Stimulated activated CD8-positive, alpha-beta memory T cell treated with anti-CD3 and anti-CD28 coated beads, Interleukin-7, amount 100 ng/mL, for 24 hours (primary cell): ENCODE results near the gene PLEKHG1.

Experiments
- DNase-seq: peaks from one replicate; pipeline ENCODE4 v3.0.0-alpha.2; 2020; ENCODE audit warnings: low read depth

Gene PLEKHG1

GRCh38 chr6:150620244-150620643 is 20.6 kb downstream of the PLEKHG1 start:
- DNase-seq = no peak

GRCh38 chr6:150620763-150621162 is 21.1 kb downstream of the PLEKHG1 start:
- no peak for DNase-seq

DNA sequence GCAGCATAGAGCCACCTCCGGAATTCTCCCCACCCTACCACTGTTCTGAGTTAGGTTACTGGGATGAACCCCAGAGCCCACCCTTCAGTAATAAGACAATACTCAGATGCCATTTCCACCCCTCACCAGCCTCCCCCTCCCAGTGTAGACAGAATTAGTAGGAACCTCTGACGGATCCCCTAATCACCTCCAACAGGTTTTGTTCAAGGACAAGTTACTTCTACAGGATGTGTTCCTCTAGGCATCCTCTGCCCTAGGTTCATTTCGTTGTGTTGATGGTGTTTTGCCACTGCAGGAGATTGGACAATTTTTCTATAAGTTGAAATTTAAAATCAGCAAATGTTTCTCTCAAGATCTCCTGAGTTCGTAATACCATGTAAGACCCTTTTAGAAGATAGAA is 22.8 kb downstream of the PLEKHG1 start:
- no peak for DNase-seq

DNA sequence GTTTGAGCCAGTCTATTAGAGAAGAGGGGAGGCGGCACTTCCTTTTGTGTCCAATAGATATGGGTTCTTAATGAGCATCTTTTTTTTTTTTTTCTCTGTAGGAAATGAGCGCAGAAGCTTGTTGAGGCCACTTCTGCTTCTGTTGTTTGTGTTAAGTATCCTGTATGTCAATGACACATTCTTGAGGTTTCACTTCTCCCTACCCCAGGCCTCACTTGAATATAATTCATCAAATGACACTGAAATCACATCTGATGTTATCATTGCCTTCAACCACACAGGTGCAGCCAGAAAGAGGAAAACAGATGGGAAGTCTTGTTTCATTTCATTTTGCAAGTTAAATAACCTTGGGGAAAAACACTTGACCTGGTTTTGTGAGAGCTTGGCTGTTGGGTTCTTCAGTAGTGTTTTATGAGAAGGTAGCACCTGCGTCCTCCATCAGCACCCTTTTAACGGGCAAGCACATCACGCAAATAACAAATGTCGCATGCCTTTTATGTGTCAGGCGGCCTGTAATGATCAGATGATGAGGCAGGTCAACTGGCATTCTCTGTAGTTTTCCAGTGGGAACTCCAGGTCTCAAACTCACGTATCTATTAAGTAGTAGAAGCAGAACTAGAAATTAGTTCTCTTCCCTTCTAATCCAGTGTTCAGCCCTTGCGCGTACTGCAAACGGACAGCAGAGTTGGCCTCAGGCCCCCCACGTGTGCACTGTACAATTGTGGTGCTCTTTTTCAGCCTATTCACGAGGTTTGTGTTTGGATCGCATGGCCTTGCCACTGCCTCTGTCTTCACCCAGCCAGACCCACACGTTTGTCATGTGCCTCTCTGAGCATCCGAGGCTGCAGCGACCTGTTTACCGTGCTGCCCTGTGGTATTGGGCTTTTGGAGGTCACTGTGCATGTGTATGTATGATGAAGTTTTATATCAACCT is 23.5 kb downstream of the PLEKHG1 start:
- DNase-seq = no peak

- DNase-seq = no peak
Measured at GRCh38 chr6:150624191-150624590, 24.5 kb downstream of the PLEKHG1 start.

DNA sequence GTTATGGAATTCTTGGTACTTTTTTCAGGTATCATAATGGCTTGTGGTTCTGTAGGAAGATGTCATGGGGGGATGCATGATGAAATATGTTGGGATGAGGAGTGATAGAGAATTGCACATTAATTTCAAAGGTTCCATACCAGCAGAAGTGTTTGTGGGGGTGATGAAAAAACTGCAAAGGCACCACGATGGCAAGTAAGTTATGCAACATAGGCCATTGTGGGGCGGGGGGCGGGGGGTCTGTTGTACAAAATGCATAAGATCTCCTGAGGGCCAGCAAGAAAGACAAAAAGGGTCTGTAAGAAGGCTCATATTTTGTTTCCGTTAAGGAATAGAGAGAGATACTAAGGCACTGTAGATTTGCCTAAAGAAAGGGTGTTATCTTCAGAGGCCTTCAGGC is 26.2 kb downstream of the PLEKHG1 start:
- DNase-seq = no peak

DNA sequence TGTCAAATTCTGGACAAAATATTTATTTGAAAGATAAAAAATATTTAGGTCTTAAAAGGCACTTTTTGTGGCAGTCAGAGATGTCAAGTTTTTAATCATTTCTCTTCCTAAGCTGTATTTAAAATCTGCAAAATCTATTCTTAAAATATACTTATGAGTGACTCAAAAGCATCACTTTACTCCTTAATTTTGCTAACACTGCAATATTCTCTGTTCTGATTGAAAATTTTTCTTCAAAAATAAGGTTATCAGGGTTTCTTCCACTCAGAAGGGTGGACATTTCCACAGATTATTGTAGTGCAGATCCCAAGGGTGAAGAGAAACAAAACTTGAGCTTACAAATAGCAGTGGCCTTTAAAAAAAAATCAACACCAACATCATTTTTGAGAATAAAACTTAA is 27.5 kb downstream of the PLEKHG1 start:
- DNase-seq = no peak

DNA sequence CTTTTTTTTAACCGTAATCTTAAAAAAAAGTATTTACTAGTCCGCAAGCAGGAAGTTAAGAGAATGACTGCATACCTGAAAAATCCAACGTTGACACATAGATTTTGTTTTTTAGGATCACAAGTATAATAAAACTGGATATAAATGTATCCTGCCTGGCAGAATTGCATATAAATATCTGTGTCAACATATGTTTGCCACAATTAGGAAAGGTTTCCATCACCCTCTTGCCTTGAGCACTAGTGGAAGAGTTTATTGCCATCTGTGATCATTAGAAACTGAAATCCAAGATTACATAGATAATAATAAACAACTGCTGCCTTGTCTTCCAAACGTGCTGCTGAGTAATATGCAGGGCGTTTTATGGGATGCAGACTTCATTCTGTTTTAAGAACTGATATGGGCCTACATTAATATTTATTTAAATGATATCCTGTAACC is 27.9 kb downstream of the PLEKHG1 start:
- DNase-seq = no peak

DNA sequence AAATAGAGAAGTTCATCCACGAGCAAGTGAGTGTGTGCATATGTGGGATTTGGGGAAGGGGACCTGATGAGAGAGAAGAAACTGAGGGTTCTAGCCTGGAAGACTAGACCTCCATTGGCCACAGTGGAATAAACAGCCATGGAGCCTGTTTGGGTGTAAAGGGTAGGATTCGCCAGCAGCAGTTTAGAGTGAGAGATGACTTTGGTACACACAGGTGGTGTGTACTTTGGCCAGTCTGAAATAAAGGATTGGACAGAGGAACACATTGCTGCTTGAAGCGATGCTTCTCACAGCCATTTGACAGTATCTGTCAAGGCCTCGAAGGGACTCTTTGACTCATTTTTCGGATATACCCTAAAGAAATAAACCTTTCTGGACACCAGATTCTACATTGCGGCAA is 29.2 kb downstream of the PLEKHG1 start:
- no peak for DNase-seq

- DNase-seq = no peak
Measured at GRCh38 chr6:150631283-150631983, 31.7 kb downstream of the PLEKHG1 start.

DNA sequence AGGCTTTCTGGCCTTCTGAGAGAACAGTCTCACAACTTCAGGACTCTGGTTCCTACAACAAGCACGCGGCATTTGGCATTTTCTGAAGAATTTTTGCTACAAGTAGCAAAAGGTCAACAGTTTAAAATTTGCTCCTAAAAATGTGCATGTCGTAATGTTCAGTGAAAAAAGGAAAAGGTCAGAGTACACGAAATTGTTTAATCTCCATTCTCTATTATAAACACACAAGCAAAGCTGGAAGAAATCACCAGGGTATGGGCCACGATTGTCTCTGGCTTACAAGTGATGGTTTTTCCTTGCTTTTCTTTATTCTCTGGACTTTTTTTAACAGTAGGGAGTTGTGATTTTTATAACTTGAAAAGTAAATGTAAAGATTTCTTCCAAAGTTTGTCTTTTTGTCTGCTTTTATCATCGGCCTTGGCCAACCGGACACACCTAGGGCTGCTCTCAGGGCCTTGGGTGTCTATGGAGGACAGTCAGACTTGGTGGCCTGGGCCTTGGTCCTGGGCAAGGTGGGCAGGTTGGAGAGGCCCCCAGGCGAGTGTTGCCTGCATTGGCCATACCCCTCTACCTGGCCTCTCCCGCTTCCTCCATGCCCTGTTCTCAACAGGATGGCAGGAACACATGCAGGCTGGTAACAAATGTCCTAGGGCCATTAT is 32.4 kb downstream of the PLEKHG1 start:
- DNase-seq = no peak

DNA sequence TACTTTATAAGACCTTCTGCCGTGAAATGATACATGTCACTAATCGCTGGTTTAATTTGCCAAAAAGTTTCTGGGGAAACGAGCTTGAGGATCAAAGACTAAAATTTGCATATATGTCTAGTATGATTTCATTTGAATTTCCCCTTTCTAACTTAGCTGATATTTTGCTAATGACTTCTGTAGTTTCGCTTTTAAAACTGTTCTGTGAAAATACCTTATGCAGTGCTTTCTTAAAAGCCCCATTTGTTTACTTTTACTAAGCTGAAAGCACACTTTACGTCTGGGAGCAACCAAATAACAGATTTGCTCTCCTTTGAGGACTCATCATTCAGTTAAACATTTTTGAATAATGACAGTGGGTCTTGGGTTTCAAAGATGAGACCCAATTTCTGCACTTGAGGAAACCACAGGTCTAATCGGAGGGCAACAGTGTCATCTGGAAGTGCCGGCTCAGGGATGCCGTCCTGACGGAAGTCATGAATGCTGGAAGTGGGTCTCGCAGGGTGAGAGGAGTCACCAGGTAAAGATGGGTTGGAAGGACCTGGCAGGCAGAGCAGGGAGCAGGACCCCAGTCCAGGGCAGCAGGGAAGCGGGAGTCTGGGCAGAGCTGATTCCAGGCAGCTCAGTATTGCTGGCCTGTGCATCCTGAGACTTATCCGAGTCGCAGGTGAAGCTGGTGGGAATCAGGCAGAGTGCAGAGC is 33.2 kb downstream of the PLEKHG1 start:
- DNase-seq = no peak

DNA sequence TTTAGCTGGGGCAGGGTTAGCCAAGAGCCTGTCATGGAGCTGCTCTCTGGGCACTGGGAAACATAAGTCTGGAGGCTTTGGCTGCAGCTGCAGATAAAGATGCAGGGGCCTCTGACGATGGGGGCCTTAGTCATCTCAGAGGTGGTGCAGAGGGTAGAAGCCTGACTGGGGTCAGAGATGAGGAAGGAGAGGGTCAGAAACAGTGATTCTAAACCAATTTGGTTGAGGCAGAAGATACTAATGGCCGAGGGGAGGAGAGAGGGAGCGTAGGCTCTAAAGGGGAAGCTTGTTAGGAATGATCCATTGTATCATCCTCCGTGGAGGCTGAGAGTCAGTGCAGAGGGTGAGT is 33.8 kb downstream of the PLEKHG1 start:
- no peak for DNase-seq

DNA sequence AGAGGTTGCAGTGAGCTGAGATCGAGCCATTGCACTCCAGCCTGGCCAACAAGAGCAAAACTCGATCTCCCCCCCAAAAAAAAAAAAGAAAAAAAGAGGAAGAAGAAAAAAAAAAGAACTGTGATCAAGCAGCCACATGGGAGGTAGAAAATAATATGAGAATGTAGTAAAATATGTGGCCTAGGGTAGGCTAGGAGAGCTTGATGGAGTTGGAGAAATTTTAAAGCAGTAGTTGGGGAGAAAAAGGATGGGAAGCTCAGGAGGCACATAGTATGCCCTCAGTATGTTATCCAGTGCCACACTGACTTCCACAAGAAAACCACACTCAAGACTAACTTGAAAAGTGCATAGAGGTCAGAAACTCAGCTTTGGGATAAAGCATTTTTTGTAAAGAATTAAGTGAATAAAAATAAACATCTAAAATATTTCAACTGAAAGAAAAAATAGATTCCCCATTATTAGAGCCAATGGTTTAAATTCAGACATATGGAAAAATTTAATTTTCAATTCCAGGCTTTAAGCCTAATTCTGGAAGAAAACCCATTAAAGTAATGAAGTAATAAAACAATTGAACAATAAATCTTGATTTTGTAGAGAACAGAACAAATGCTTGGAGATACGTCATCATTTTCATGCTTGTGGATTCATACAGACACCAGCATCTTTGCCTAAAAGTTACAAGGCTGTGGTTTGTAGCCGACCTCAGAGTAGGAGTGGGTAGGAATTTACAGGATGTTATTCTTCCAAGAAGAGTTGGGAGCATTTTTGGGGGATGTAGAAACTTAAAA is 34.7 kb downstream of the PLEKHG1 start:
- DNase-seq = no peak

DNA sequence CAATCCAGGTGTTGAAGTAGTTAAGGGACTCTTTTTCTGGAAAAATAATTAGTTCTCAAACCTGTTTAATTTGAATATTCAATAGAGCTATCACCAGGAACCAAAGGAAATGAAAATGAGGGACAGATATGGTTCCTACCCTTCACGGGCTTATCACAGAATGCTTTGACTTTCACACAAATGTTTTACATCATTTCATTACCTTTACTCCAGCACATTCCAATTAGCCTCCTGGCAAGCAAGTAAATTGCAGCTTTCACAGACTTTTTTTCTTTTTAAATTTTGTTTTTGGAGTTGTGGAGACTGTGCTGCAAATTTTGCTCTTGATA is 35.2 kb downstream of the PLEKHG1 start:
- no peak for DNase-seq

DNA sequence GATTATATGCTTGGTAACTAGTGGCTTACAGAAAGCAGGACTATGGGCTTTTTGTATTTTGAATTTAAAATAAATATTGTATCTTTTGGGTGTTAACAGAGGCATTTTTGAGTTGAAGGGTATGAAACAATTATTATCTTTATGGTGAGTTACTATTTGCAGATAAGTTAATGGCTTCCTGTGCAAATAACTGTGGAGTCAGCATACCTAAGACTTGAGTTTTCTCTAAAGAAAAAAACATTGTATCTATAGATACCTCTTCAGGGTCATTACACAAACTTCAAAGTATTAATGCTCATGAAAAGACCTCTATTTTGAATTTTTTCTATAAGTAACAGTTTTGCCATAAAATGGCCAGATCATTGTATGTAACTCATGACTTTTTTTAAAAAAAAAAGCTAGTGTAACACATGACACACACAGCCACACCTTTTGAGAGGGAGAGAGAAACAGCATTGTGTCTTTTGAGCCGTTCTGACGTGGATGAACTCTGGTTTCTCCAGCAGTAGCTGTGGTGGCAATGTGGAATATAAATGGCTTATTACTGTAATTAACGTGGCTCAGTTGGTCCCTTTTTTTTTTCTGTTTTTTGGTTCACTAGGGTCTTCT is 36.3 kb downstream of the PLEKHG1 start:
- no peak for DNase-seq

DNA sequence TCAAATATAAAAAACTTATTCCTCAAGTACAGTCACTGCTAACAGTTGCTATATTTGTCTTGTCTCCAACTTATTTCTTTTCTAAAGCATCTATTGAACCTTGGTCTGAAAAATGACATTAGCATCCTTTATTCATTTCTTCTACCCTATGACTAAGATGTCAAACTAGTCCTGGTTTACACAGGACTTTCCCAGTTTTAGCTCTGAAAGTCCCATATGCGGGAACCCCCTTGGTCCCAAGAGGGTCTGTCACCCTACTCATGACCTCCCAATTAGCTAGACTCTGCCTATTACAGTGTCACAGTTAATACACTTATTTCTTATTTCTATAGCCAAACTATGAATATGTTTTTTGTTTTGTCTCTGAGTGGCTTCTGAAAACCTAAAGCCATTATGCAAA is 37.1 kb downstream of the PLEKHG1 start:
- no peak for DNase-seq

DNA sequence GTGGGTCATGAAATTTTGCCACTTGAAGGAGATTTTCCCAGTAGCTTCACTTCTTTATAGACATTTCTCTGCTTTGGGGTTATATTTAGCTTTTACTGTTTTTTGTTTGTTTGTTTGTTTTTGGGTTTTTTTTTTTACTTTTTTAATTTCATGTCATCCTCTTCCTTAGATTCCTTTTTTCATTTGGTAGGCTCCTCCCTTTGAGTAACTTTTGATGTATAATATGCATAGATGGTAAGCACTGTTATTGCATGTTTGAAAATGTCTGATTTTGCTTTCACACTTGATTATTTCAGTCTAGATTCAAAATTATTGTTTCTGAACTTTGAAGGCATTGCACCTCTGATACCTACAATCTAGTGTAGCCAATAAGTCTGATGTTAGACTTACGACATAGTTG is 37.6 kb downstream of the PLEKHG1 start:
- DNase-seq = no peak

DNA sequence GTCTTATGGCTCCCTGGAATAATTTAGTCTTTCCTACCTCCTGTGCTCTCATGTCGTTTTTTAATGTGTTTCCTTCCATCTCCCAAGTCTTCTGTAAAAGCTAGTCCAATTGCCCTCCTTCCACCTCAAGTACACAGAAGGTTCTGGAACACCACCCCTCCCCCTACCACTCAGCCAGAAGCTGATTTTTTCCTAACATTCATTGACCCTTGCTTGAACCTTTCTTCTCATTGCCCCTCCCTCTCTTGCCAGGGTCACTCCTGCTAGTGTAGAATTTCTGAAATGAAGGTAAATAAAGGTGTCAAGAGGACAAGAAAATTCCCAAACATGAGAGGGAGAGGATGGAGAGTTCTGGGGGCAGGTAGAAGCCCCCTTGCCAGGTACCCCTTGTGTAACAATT is 38.6 kb downstream of the PLEKHG1 start:
- DNase-seq = no peak

- no peak for DNase-seq
Measured at GRCh38 chr6:150638765-150639164, 39.1 kb downstream of the PLEKHG1 start.

- DNase-seq = no peak
Measured at GRCh38 chr6:150639823-150640331, 40.2 kb downstream of the PLEKHG1 start.
